GM12872 (cell line): ENCODE measurements around the gene PLD1.

Experiments used
- CTCF ChIP-seq: IDR thresholded peaks from 3 replicates; pipeline ENCODE4 v1.5.1; 2011; ENCODE audit warnings: low read depth, mild to moderate bottlenecking, low read length, moderate library complexity; ENCODE audit not compliant: insufficient read depth

The PLD1 gene

GRCh38 chr3:171752329-171752728 lies 58.0 kb downstream of the PLD1 start:
- no peak for TF ChIP-seq CTCF

DNA sequence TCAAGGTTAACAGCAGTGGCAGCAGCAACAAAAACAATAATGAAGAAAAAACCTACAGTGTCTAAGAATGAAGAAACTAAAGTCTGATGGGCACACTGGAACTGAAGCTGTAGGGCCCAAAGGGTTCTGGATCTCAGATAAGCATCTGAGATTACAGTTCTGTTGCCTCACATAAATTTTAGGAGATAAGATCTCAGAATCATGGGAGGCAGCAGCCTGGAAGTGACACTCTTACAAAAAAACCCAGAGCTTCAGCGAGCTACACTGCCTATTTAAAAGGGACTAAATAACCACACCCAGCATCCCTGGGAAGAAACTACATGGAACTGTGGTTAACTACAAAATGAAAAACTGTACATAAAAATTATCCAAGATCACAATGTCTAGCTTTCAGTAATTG lies 61.2 kb downstream of the PLD1 start:
- TF ChIP-seq CTCF = no peak

- no peak for TF ChIP-seq CTCF
These were observed 62.0 kb downstream of the PLD1 start for GRCh38 chr3:171748064-171748924.

- no peak for TF ChIP-seq CTCF
These were observed 62.9 kb downstream of the PLD1 start for GRCh38 chr3:171747223-171747920.

GRCh38 chr3:171745577-171746319 lies 64.5 kb downstream of the PLD1 start:
- TF ChIP-seq CTCF = no peak

DNA sequence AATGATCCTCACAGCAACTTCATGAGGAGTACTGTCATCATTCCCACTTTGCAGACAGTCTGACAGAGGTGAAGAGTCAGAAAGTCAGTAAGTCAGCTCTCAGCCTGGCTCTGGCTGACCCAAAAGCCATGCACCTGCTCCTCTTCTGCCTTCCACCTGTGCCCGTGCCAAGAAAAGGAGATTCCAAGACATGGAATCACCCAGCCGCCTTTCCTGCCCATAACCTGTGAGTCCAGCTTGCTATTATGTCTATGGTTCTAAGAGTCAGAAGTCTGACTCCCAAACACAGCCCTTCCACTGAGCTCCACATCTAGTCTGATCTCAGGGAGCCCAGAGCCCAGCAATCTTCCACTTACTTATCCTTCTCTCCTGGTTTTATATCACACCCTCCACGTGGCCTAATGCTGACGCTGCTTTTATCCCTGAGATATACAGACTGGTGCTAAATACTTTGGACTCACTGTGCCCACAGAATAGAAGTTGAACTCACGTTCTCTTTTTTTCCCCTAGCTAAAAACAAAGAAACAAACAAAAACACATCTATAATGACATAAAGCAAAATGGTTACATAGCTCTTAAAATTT lies 66.0 kb downstream of the PLD1 start:
- TF ChIP-seq CTCF = no peak
